AG04449 (cell line): ENCODE data around the gene APLNR.

Source experiments
- CTCF ChIA-PET: fragments of 350-600 bp; formaldehyde crosslinking; extraction: SDS; loops from one replicate; lab custom pipeline; 2021; ENCODE audit warnings: antibody characterized with exemption; lab: Yijun Ruan, JAX
- POLR2A ChIA-PET: fragments of 400-600, 350-600 bp; formaldehyde crosslinking; extraction: SDS; loops from one replicate; lab custom pipeline; 2020; ENCODE audit warnings: antibody characterized with exemption, inconsistent platforms; lab: Yijun Ruan, JAX
- DNase-seq: peaks from one replicate; pipeline ENCODE4 v3.0.0-alpha.2; 2010; ENCODE audit warnings: low read depth, low spot score
- H3K4me3 ChIP-seq: 2 replicates; pipeline ENCODE4 v1.5.1; 2011; ENCODE audit warnings: low read depth, mild to moderate bottlenecking, control low read depth, low read length
- TF ChIP-seq, protein P1 (sequence below): IDR thresholded peaks from one replicate; pipeline ENCODE4 v1.5.1; 2011; ENCODE audit warnings: mild to moderate bottlenecking, moderate library complexity, low read length, control low read depth, inconsistent platforms; ENCODE audit not compliant: insufficient read depth; ENCODE audit errors: missing control alignments

Gene APLNR

DNA sequence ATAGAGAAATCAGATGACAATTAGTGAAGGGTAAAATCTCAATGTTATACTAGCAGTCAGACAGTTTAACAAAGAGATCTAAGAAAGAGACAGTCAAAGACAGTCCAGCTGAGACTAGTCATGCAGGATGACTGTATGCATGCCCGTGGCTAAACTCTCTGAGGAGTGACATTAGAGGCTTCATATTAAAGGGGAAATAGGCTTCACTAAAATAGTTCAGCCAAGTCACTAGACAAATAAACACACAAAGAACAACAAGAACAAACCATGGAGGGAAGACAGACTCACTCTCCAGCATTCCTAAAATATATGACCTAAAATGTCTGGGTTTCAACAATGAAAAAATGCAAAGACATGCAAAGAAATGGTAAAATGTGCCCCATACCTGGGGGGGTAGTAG is 18.6 kb upstream of the APLNR start:
- DNase-seq: no peak
- ChIA-PET POLR2A (no interaction called here), CTCF (interaction anchor here (1.5 to 12.2 kb wide), 5 partner anchors 18 to 414 kb away, joined by 4 to 496 read pairs (median 6); no protein-coding TSS in a partner anchor)
- TF ChIP-seq, protein P1, sequence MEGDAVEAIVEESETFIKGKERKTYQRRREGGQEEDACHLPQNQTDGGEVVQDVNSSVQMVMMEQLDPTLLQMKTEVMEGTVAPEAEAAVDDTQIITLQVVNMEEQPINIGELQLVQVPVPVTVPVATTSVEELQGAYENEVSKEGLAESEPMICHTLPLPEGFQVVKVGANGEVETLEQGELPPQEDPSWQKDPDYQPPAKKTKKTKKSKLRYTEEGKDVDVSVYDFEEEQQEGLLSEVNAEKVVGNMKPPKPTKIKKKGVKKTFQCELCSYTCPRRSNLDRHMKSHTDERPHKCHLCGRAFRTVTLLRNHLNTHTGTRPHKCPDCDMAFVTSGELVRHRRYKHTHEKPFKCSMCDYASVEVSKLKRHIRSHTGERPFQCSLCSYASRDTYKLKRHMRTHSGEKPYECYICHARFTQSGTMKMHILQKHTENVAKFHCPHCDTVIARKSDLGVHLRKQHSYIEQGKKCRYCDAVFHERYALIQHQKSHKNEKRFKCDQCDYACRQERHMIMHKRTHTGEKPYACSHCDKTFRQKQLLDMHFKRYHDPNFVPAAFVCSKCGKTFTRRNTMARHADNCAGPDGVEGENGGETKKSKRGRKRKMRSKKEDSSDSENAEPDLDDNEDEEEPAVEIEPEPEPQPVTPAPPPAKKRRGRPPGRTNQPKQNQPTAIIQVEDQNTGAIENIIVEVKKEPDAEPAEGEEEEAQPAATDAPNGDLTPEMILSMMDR: no peak
- no peak overlapping the region for H3K4me3 ChIP-seq

DNA sequence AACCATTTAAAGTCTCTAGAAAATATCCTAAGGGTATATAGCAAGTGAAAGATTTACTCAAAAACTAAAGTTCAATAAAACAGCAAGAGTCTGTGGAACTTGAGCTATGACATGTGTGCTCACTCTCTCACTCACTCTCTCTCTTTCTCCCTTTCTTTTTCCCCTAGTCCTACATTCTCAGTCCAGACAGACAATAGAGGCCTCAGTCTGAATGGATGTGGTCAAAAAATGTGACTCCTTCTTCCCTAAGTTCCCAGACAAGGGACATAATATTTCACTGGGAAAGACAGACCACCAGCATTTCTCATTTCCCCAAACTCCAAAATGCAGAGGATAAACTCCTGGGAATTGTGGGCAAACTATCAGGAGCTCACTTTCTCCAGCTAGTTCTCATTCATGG is 17.6 kb upstream of the APLNR start:
- DNase-seq: no peak
- H3K4me3 ChIP-seq: no peak overlapping the region
- ChIA-PET CTCF (interaction anchor here (1.5 to 12.2 kb wide), 7 partner anchors 17 to 413 kb away, joined by 4 to 496 read pairs (median 85); partner anchors contain the start of gene APLNR), POLR2A (no interaction called here)
- TF ChIP-seq, protein P1: no peak

DNA sequence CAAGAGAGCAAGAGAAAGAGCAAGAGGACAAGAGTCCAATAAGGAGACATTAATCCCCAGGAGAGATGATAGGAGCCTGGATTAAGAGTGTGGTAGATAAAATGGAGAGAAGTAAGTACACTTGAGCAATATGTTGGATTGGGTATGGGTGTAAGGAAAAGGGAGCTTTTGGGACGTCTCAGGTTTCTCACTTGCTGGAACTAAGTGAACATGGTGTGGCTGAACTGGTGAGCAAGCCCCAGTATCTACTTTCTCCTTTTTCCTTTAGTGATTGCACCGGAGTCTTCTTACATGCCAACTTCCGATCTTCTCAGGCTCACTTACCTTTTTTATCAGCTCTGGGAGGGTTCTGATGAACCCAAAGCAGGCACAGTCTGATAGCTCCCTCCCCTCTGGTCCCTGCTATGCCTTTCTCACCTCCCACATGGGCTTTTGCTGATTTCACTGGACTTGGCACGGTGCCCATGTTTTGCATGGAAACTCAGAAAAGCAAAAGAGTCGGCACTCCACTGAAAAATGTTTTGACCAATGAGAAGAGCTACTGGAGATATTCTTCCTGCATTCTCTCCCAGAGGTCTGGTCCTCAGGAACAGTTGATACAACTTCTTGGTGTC is 14.5 kb upstream of the APLNR start:
- DNase-seq: no peak
- ChIA-PET CTCF (interaction anchor here (1.0 to 12.2 kb wide), 13 partner anchors 13 to 410 kb away, joined by 3 to 496 read pairs (median 29); partner anchors contain the start of gene APLNR), POLR2A (no interaction called here)
- TF ChIP-seq, protein P1: no peak
- no peak overlapping the region for H3K4me3 ChIP-seq

DNA sequence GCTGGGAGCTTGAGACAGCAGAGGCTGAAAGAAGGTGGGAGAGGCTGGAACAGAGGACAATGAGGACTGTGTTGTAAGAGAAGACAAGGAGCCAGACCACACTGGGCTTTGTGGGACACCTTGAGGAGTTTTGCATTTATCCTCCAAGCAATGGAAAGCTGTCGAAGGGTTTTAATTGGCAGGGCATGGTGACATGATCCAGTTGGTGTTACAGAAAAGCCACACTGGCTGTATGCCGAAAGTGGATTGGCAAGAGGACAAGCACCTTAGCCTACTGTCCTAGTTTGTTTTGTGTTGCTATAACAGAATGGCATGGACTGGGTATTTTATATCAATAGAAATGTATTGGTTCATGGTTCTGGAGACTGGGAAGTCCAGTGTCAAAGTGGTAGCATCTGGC is 14.0 kb upstream of the APLNR start:
- no peak for DNase-seq
- TF ChIP-seq, protein P1: no peak
- ChIA-PET CTCF (interaction anchor here (0.9 to 12.2 kb wide), 27 partner anchors 10 to 410 kb away, joined by 3 to 496 read pairs (median 16); partner anchors contain the start of genes APLNR and LRRC55), POLR2A (interaction anchor here (1.1 kb wide), 1 partner anchor 61 kb away, joined by 5 read pairs; no protein-coding TSS in a partner anchor)
- H3K4me3 ChIP-seq: no peak overlapping the region

DNA sequence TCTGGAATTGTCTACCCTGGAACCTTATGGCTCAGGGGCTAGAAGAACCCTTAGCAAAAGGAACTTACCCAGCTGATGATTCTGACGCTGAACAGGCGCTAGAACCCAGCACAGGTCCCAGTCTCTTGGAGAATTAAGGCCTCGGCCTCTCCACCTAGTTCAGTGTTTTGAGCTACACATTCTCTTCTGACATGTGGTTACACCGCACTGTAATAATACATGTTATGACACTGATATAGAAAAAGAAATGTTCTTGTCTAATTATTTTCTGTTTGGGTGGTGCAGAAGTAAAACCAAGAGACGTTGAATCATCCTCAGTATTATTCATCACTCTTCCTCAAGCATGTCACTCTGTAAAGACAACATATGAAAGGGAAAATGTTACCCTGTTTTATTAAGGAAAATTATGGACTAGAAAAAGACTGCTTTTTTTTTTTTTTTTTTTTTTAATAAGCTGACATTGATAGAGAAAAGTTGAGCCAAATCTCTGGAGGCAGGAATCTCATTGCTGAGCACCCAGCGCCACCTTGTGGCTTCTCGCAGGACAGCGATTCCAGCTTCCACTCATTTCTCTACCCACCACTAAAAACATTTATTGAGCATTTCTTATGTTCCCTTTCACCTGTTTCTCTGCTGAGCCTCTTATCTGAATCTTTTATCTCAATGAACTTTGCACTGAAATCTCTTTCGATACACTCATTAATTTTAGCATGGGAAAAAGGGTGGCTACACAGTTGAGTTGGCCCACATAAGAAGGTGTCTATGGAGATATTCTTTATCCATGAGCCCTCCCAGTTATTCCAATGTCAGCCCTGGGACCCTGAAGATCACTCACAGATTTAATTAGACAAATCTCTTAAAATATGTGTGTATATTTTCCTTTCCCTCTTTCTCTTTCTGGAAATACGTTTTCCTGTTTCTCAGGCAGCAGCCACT is 12.6 kb upstream of the APLNR start:
- TF ChIP-seq, protein P1: peak; percentile 82
- POLR2A ChIA-PET: interaction anchor here (0.8 to 1.1 kb wide), 5 partner anchors 10 to 177 kb away, joined by 3 to 5 read pairs (median 4); no protein-coding TSS in a partner anchor

More for the DNA sequence above, 12.6 kb upstream of the APLNR start:
- CTCF ChIA-PET: interaction anchor here (0.7 to 12.2 kb wide), 73 partner anchors 11 to 430 kb away, joined by 3 to 496 read pairs (median 5); partner anchors contain the start of genes APLNR, LRRC55 and OR5AK2
- DNase-seq: no peak
- H3K4me3 ChIP-seq: no peak overlapping the region
